NCI-H345 treated with DMSO at 0.1 percent for 48 hours (cell line): Measurements from ENCODE around the gene KMT2C.
"Not testable (repeated sequence)": the region's sequence is repeated elsewhere in the genome, so short reads cannot be mapped to it uniquely, and the experiment has no call there.

Source experiments
- DNase-seq: peaks from one replicate; lab custom pipeline; 2025; ENCODE audit not compliant: unreplicated experiment; lab: John Stamatoyannopoulos, UW

KMT2C gene

DNA sequence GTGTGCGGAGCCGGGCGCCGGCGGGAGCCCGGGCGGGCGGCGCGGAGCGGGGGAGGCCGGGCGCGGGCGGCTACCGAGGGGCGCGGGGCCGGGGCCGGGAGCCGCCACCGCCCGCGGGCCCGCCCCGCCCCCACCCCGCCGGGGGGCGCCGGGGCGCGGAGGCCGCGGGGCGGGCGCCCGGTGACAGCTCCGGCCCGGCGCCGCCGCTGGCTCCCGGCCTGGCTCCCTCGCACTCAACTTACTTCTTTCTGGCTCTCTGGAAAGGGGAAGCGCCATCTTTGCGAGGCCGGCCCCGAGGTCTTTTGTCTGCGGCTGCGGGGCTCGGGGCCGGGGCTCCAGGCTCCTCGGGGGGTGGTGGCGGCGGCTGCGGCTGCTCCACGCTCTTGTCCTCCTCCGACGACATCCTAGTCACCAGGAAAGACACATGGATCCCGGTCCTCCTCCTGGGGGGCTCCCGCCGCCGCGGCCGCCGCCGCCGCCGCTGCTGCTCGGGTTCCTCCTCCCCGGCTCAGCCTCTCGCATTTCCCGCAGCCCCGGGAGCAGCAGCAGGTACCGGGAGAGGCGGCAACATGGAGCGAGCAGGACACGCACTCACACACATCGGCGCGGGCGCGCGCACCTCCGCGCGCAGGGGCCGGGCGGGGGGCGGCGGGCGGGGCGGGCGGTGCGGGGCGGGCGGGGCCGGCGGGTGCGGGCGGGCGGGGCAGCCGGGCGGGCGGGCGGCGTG, at the start of gene KMT2C:
KMT2C (minus strand) TSS at position 620 of the 727 bp plus-strand sequence; CDS start at position 403, 217 bp downstream.
- DNase-seq: no peak

GRCh38 chr7:152481082-152481481, 45.3 kb upstream of the KMT2C start:
- no peak for DNase-seq

DNA sequence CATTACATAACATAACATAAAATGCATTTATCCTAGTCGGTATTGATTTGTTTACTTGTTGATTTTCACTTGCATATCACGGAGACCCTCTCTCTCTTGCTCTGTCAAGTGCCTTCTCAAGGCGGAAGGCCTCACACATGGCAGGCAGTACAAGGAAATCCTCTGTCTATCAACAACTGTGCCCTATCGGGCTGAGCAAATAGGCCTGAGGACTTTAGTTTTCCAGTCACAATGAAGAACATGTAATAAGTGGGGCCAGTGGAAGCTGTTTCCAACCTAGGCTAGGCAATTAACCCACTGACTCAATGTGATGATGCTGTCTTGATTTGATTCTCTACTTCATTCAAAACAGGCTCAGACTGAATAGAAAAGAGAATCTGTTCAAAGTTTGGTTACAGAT, 44.9 kb upstream of the KMT2C start:
- no peak for DNase-seq

- no peak for DNase-seq
Measured at GRCh38 chr7:152479595-152479994, 43.8 kb upstream of the KMT2C start.

- no peak for DNase-seq
Measured at GRCh38 chr7:152478140-152478539, 42.3 kb upstream of the KMT2C start.

- DNase-seq: no peak
Measured at GRCh38 chr7:152477079-152477478, 41.3 kb upstream of the KMT2C start.

- no peak for DNase-seq
Measured at GRCh38 chr7:152476551-152476950, 40.7 kb upstream of the KMT2C start.

DNA sequence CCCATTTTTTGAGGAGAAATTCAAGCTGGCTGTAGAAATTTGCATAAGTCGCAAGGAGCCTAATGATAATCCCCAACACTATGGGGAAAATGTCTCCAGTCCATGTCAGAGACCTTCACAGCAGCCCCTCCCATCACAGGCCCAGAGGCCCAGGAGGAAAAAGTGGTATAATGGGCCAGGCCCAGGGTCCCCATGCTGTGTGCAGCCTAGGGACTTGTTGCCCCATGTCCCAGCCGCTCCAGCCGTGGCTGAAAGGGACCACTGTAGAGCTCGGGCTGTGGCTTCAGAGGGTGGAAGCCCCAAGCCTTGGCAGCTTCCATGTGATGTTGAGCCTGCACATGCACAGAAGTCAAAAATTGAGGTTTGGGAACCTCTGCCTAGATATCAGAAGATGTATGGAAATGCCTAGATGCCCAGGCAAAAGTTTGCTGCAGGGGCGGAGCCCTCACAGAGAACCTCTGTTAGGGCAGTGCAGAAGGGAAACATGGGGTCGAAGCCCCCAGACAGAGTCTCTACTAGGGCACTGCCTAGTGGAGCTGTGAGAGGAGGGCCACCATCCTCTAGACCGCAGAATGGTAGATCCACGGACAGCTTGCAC, 35.3 kb upstream of the KMT2C start:
- DNase-seq: not testable (repeated sequence)

DNA sequence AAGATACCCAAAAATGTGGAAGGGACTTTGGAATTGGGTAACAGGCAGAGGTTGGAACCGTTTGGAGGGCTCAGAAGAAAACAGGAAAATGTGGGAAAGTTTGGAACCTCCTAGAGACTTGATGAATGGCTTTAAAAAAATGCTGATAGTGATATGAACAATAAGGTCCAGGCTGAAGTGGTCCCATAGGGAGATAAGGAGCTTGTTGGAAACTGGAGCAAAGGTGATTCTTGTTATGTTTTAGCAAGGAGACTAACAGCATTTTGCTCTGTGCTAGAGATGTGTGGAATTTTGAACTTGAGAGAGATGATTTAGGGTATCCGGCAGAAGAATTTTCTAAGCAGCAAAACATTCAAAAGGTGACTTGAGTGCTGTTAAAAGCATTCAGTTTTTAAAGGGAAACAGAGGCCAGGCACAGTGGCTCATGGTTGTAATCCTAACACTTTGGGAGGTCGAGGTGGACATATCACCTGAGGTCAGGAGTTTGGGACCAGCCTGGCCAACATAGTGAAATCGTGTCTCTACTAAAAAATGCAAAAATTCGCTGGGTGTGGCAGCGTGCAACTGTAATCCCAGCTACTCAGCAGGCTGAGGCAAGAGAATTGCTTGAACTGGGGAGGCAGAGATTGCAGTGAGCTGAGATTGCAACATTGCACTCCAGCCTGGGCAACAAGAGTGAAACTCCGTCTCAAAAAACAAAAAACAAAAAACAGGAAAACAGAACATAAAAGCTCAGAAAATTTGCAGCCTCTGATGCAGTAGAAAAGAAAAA, 34.6 kb upstream of the KMT2C start:
- DNase-seq: not testable (repeated sequence)

DNA sequence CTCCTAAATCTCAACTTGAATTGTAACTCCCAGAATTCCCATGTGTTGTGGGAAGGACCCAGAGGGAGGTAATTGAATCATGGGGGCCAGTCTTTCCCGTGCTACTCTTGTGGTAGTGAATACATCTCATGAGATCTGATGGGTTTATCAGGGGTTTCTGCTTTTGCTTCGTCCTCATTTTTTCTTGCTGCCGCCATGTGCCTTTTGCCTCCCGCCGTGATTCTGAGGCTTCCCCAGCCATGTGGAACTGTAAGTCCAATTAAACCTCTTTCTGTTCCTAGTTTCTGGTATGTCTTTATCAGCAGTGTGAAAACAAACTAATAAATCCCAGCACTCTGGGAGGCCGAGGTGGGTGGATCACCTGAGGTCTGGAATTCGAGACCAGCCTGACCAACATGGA, 33.8 kb upstream of the KMT2C start:
- DNase-seq: not testable (repeated sequence)

DNA sequence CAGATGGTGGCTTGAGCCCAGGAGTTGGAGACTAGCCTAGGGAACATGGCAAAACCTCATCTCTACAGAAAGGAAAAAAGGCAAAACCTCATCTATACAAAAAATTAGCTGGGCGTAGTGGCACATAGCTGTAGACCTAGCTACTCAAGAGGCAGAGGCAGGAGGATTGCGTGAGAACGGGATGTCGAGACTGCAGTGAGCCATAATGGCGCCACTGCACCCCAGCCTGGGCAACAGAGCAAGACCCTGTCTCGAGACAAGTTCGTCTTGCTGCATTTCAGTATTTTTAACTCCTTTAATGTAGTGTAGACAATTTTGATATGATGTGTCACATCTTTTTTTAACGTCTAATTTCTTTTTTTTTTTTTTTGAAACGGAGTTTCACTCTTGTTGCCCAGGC, 31.4 kb upstream of the KMT2C start:
- no peak for DNase-seq

DNA sequence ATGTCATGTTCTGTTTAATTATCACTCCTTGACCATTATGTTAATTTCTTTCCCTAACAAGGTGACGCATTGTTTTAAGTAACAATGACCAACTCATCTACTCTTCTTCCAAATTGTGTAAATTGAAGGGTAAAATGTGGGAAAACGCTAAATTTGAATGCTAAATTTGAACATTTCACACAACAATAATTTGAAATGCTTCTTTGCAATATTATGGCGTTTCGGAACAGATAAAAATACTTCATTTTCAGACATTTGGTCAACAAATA, 29.2 kb upstream of the KMT2C start:
- no peak for DNase-seq

GRCh38 chr7:152464312-152465118, 28.7 kb upstream of the KMT2C start:
- peak; percentile 47 for DNase-seq

DNA sequence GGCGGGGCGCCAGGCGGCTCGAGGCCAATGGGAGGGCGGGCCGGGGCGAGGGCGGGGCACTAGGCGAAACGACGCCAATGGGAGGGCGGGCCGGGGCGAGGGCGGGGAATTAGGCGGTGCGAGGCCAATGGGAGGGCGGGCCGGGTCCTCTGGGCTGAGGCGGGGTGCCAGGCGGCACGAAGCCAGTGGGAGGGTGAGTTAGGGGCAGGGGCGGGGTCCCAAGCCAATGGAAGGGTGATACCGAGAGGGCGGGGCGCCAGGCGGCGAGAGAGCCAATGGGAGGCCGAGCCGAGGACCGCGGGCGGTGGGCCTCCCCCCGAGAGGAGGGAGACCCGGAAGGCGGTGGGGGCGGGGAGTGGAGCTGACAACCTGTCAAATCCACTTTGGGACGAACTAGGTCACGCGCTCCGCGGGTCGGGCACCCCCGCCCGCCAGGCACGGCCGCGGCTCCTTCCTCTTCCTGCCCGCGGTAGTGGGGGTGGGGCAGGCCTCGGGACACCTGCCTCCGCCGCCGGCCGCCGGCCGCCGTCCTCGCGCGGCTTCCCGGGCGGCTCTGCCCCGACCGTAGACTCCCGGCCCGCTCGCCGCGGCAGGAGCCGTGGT, 28.0 kb upstream of the KMT2C start:
- DNase-seq: peak; percentile 95

DNA sequence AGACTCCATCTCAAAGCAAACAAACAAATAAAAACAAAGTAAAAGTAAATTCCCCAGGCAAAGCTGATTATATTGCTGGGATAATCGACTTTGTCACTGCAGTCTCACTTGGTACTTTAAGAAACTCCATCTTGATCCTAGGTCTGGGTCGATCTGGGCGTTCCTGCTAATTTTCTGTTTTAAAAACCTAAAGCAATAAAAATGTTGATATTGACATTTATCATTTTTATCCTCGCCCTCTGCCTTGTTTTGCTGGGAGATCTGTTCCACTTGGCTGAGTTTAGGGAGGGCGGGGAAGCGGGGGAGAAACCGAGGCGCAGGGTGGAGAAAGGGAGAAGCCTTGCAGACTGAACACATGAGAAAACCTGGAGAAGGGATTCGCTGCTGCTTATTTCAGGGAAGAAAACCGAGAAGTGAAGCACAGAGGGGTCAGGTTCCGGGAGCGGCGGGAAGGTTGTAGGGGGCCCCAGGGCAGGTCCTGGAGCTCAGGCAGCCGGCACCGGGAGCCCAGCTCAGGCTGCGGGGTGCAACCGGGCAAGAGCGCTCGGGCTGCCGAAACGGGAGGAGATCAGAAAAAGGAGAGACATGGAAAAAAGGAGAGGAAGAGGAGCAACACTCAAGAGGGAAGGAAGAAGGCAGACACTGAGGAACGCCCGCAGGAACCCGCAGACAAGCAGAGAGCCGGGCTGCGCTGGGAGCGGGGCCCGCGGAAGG, 27.3 kb upstream of the KMT2C start:
- DNase-seq: peak; percentile 60

- DNase-seq: no peak
Measured at GRCh38 chr7:152459724-152460251, 24.0 kb upstream of the KMT2C start.

DNA sequence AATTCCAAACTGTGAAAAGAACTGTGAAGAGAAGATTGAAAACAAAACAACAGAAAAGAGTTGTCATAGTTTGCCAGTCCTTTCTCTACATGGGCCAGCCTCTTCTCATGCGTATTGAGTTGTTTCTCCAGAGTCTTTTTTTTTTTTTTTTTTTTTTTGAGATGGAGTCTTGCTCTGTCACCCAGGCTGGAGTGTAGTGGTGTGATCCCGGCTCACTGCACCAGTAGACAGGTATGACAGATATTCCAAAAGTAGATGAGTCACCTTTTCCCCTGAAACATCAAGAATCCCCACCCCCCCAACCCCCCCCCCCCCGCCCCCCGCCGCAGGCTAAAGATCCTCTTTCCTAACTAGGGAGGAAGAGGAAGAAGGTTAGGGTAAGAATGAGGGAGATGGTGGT, 15.6 kb upstream of the KMT2C start:
- no peak for DNase-seq

DNA sequence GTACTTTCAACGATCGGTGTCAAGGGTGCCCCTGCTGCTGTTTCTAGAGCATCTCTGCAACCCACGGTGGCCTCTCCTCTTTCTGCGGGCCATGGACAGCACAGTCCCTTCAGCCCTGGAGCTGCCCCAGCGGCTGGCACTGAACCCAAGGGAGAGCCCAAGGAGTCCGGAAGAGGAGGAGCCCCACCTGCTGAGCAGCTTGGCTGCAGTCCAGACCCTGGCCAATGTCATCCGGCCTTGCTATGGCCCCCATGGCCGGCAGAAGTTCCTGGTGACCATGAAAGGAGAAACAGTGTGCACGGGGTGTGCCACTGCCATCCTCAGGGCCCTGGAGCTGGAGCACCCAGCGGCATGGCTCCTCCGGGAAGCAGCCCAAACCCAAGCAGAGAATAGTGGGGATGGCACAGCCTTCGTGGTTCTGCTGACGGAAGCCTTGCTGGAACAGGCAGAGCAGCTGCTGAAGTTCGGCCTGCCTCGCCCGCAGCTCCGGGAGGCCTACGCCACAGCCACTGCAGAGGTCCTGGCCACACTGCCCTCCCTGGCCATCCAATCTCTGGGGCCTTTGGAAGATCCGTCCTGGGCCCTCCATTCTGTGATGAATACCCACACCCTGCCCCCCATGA, 9.7 kb upstream of the KMT2C start:
- not testable (repeated sequence) for DNase-seq

DNA sequence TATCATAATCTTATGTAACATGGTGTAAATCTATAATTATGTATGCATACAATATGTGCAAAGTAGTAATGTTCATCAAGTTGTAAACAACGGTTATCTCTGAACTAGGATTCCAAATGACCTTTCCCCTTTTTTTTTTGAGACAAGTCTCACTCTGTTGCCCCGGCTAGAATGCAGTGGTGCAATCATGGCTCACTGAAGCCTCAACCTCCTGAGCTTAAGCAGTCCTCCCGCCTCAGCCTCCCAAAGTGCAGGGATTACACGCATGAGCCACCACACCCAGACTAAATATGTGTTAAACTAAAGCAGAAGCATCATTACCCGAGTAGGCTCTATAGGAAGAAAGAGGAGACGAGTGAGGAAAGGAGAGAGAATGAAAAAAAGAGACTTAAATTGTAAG, 7.8 kb upstream of the KMT2C start:
- DNase-seq: no peak

DNA sequence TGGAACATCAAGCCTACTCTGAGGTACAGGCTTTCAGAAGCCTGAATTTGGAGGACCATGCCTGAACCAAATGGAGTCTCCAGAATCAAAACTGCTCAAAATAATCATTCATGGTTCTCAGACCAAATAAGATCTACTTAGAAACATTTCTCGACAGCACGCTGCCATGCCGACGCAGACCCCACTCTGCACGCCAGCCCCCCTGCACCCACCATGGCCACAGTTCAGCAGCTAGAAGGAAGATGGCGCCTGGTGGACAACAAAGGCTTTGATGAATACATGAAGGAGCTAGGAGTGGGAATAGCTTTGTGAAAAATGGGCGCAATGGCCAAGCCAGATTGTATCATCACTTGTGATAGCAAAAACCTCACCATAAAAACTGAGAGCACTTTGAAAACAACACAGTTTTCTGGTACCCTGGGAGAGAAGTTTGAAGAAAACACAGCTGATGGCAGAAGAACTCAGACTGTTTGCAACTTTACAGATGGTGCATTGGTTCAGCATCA, 6.6 kb upstream of the KMT2C start:
- DNase-seq: no peak
